ENCODE results near the gene C13orf46. TPM values are rescaled to one million over a fixed set of nuclear protein-coding genes. Genes with fewer than 3 reads are reported as not detected.
A peak's percentile ranks its signal among the peaks of the same experiment; 100 is the strongest.

Gene C13orf46
- total RNA-seq, 1 donor from 2014 or later, result not detected

GRCh38 chr13:113937527-113938180, 36.2 kb downstream of the C13orf46 start:
- no peak overlapping the region for H3K27ac ChIP-seq
- H3K36me3 ChIP-seq, result no peaks in the 10 kb centered on the region
- H3K4me1 ChIP-seq, result peaks cover 18% of the 10 kb centered on the region
- H3K9ac ChIP-seq, result no peak overlapping the region
- no peak overlapping the region for H3K4me3 ChIP-seq
- Mint-ChIP-seq H3K36me3 (no peaks in the 10 kb centered on the region), H3K4me1 (peaks cover 54% of the 10 kb centered on the region), H3K27me3 (ENCODE audit: insufficient read depth, low read depth) (peaks cover 5% of the 10 kb centered on the region), H3K9me3 (peaks cover 8% of the 10 kb centered on the region), H3K4me3 (no peak overlapping the region), H3K27ac (peak overlapping the region; percentile 55)
- DNase-seq (ENCODE audit: low spot score), result no peak
- H4K20me1 ChIP-seq (ENCODE audit: low read depth), result no peaks in the 10 kb centered on the region
- H2AFZ ChIP-seq (replicated peaks), result no peak overlapping the region
- TF ChIP-seq CTCF (IDR thresholded peaks at IDR 0.05) (no peak), EZH2 (IDR thresholded peaks at IDR 0.05) (no peak), EZH2phosphoT487 (IDR thresholded peaks at IDR 0.05) (no peak)
- H3K27me3 ChIP-seq, result no peaks in the 10 kb centered on the region
- H3K79me2 ChIP-seq (ENCODE audit: low read depth), result no peaks in the 10 kb centered on the region
- H3K4me2 ChIP-seq, result no peak overlapping the region
- H3K9me3 ChIP-seq (ENCODE audit: low read depth), result no peaks in the 10 kb centered on the region
- no peaks in the 10 kb centered on the region for H3F3A ChIP-seq (ENCODE audit: low read depth)

GRCh38 chr13:113937073-113937472, 36.8 kb downstream of the C13orf46 start:
- no peaks in the 10 kb centered on the region for H3F3A ChIP-seq (ENCODE audit: low read depth)
- H4K20me1 ChIP-seq (ENCODE audit: low read depth), result no peaks in the 10 kb centered on the region
- no peaks in the 10 kb centered on the region for H3K27me3 ChIP-seq
- peaks cover 56% of the 10 kb centered on the region for H3K4me1 Mint-ChIP-seq
- no peak overlapping the region for H3K27ac ChIP-seq
- peaks cover 9% of the 10 kb centered on the region for H3K9me3 Mint-ChIP-seq
- no peaks in the 10 kb centered on the region for H3K36me3 ChIP-seq
- H3K27me3 Mint-ChIP-seq (ENCODE audit: insufficient read depth, low read depth), result peaks cover 7% of the 10 kb centered on the region
- H3K9ac ChIP-seq, result no peak overlapping the region
- peaks cover 2% of the 10 kb centered on the region for H3K36me3 Mint-ChIP-seq
- H3K27ac Mint-ChIP-seq, result peak overlapping the region; percentile 55
- no peak overlapping the region for H3K4me2 ChIP-seq
- H3K4me3 Mint-ChIP-seq, result no peak overlapping the region
- no peaks in the 10 kb centered on the region for H3K9me3 ChIP-seq (ENCODE audit: low read depth)
- H3K79me2 ChIP-seq (ENCODE audit: low read depth), result no peaks in the 10 kb centered on the region
- no peak for DNase-seq (ENCODE audit: low spot score)
- no peak overlapping the region for H3K4me3 ChIP-seq
- TF ChIP-seq CTCF (IDR thresholded peaks at IDR 0.05) (no peak), EZH2 (IDR thresholded peaks at IDR 0.05) (no peak), EZH2phosphoT487 (IDR thresholded peaks at IDR 0.05) (no peak)
- H2AFZ ChIP-seq (replicated peaks), result no peak overlapping the region
- H3K4me1 ChIP-seq, result peaks cover 18% of the 10 kb centered on the region

- Histone ChIP-seq H3K36me3 (no peaks in the 10 kb centered on the region), H3K27ac (no peak overlapping the region), H3K9me3 (ENCODE audit: low read depth) (no peaks in the 10 kb centered on the region), H3K27me3 (no peaks in the 10 kb centered on the region), H3K9ac (no peak overlapping the region), H3F3A (ENCODE audit: low read depth) (no peaks in the 10 kb centered on the region), H3K4me1 (peaks cover 18% of the 10 kb centered on the region), H4K20me1 (ENCODE audit: low read depth) (no peaks in the 10 kb centered on the region), H3K79me2 (ENCODE audit: low read depth) (no peaks in the 10 kb centered on the region), H3K4me3 (no peak overlapping the region), H2AFZ (replicated peaks) (no peak overlapping the region), H3K4me2 (no peak overlapping the region)
- no peak for DNase-seq (ENCODE audit: low spot score)
- Mint-ChIP-seq H3K4me1 (peaks cover 54% of the 10 kb centered on the region), H3K9me3 (peaks cover 11% of the 10 kb centered on the region), H3K36me3 (peaks cover 2% of the 10 kb centered on the region), H3K27ac (peak overlapping the region; percentile 92), H3K4me3 (no peak overlapping the region), H3K27me3 (ENCODE audit: insufficient read depth, low read depth) (peaks cover 7% of the 10 kb centered on the region)
- TF ChIP-seq EZH2phosphoT487 (IDR thresholded peaks at IDR 0.05) (no peak), EZH2 (IDR thresholded peaks at IDR 0.05) (no peak), CTCF (IDR thresholded peaks at IDR 0.05) (no peak)
These were observed 37.5 kb downstream of the C13orf46 start for GRCh38 chr13:113936166-113936965.
